CD4-positive, alpha-beta T cell treated with Interleukin-1 beta for 1 hour (primary cell): ENCODE measurements around the gene LRRC63.

Experiments
- DNase-seq, 2 donors: peaks; one replicate each; pipeline ENCODE4 v3.0.0-alpha.2; 2020 to 2022

Gene LRRC63

DNA sequence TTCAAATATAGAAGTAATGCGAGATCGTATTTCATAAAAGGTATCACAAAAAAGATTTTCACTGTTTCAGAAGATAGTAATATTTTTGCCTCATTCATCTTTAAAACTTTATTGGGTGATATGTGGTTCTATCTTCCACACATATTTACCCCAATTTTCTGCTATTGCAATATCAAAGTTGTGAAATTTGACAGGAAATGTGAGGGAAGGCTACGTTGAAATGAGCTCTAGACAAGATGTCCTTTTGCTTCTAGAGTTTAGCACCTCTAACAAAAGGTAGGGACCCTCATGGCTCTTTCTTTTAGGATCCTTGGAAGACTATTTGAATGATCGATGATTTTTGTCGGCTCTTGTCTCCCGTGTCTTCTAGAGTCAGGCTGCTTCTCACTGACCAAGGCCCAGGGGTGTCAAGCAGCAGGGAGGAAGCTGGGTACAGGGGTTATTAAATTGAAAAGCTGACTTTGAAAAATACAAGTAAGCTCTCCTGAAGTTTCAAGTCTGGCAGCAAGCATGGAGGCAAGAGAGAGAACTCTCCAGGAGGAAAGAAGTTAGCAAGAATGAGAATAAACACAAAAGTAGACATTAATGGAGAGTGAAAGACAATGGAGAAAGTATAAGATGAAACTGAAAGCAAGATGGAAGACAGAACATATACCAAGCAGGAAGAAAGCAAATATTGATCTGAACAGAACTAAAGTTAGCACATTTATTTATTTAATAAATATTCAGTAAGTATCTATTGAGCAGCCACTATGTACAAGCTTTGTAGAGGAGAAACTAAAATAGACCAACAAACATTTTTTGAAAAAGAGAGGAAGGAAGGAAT is 101.9 kb downstream of the LRRC63 start:
- no peak for DNase-seq

- no peak for DNase-seq
Measured at GRCh38 chr13:46314587-46314986, 102.9 kb downstream of the LRRC63 start.

GRCh38 chr13:46315036-46315435 is 103.3 kb downstream of the LRRC63 start:
- DNase-seq, result no peak

DNA sequence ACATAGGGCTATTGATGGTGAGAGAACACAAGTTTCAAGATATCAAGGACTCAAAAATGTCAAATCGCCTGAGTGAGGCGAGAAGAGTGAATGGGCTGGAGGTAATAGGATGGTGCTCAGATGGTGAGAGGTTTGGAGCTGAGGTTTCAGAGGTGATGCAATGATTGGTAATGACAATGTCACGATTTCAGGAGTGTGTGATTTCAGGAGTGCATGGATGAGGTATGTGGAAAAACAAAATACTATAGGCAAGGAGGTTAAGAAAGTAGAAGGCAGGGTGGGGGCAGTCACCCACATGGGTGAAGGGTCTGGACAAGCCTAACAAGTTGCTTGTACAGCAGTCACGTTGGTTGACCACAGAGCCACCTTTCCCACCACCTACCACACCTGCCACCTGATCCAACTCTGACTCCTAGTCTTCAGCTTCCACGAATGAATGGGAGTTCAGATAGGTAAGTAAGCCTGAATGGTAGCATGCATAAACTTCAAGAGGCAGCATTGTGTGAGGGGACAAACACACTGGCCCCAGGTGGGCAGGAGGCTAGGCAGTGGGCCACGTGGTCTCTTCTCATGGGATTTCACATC is 103.9 kb downstream of the LRRC63 start:
- no peak for DNase-seq

GRCh38 chr13:46317120-46317519 is 105.4 kb downstream of the LRRC63 start:
- no peak for DNase-seq

DNA sequence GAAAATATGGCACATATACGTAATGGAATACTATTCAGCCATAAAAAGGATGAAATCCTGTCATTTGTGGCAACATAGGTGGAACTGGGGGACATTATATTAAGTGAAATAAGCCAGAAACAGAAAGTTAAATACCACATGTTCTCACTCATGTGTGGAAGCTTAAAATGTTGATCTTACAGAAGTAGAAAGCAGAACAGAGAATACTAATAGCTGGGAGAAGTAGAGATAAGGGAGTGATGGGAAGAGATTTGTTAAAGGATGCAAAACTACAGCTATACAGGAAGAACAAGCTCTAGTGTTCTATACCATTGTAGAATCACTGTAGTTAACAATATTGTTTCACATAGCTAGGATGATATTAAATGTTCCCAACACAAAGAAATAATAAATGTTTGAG is 107.3 kb downstream of the LRRC63 start:
- DNase-seq, result no peak

GRCh38 chr13:46320406-46320805 is 108.7 kb downstream of the LRRC63 start:
- no peak for DNase-seq

GRCh38 chr13:46320821-46321220 is 109.1 kb downstream of the LRRC63 start:
- no peak for DNase-seq

DNA sequence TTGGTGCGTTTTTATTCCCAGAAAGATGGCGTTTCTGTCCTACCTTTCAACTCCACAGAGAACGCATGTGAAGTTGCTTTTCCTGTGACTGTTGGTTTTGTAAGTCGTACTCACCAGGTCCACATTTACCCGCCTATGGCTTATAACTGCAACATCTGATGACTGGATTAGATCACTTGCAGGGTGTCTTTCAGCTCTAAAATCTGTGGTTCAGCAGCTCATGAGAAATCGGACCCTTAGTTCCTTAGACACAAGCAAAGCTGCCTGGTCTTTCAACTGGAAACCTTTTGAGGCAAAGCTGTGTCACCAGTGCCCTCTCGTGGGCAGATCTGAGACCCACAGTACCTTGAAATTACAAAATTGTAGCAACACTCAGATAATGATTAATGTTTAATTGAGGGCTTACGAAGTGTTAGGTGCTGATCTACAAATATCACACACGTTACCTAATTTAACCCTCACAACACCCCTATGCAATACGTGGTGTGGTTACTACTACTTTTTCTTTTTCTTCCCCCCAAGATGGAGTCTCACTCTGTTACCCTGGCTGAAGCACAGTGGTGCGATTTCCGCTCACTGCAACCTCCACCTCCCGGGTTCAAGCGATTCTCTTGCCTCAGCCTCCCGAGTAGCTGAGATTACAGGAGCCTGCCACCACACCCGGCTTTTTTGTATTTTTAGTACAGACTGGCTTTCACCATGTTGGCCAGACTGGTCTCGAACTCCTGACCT is 109.9 kb downstream of the LRRC63 start:
- peak; percentile 76 to 77 for DNase-seq

- no peak for DNase-seq
Measured at GRCh38 chr13:46324976-46325375, 113.2 kb downstream of the LRRC63 start.
